Inferior parietal cortex (tissue), 1 donor: ENCODE results near the gene VAMP8.
A peak's percentile ranks its signal among the peaks of the same experiment; 100 is the strongest.
"Not testable (repeated sequence)": the region's sequence is repeated elsewhere in the genome, so short reads cannot be mapped to it uniquely, and the experiment has no call there.

Source experiments
- DNase-seq: peaks from one replicate; pipeline ENCODE4 v3.0.0-alpha.2; 2016; ENCODE audit errors: extremely low spot score

Gene VAMP8

GRCh38 chr2:85577386-85578242 is at the start of gene VAMP8:
Gene VAMP8 (plus strand): TSS chr2:85577586. CDS start chr2:85577647, 61 bp downstream.
- DNase-seq: no peak

- no peak for DNase-seq
These were observed 49.6 kb upstream of the VAMP8 start for GRCh38 chr2:85527787-85528186.

GRCh38 chr2:85528355-85528754 is 49.0 kb upstream of the VAMP8 start:
- no peak for DNase-seq

DNA sequence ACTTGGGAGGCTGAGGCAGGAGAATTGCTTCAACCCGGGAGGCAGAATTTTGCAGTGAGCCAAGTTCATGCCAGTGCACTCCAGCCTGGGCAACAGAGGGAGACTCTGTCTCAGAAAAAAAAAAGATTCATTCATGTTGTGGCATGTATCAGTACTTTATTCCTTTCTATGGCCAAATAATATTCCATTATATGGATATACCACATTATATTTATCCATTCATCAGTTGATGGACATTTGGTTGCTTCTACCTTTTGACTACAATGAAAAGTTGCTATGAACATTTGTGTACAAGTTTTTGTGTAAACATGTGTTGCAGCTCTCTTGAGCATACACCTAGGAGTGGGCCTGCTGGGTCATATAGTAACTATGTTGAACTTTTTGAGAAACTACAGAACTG is 47.6 kb upstream of the VAMP8 start:
- DNase-seq: no peak

- DNase-seq: no peak
These were observed 45.8 kb upstream of the VAMP8 start for GRCh38 chr2:85531589-85531988.

- no peak for DNase-seq
These were observed 43.3 kb upstream of the VAMP8 start for GRCh38 chr2:85534099-85534498.

GRCh38 chr2:85534881-85535280 is 42.5 kb upstream of the VAMP8 start:
- no peak for DNase-seq

DNA sequence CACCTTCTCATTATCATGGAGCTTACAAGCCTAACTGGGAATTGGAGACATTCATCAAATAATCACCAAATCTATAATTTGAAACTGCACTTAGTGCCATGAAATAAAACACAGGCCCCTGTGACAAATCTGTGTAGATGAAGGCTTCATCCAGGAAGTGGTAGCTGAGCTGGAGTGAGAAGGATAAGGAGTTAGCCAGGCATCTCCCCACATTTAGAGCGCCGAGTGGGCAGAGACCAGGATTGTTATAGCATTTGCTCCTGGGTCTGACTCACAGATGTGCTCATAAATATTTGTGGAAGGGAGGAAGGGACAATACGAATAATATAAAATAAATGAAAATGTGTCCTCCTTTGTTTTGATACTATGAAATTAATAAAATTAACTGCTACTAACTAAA is 40.9 kb upstream of the VAMP8 start:
- no peak for DNase-seq

DNA sequence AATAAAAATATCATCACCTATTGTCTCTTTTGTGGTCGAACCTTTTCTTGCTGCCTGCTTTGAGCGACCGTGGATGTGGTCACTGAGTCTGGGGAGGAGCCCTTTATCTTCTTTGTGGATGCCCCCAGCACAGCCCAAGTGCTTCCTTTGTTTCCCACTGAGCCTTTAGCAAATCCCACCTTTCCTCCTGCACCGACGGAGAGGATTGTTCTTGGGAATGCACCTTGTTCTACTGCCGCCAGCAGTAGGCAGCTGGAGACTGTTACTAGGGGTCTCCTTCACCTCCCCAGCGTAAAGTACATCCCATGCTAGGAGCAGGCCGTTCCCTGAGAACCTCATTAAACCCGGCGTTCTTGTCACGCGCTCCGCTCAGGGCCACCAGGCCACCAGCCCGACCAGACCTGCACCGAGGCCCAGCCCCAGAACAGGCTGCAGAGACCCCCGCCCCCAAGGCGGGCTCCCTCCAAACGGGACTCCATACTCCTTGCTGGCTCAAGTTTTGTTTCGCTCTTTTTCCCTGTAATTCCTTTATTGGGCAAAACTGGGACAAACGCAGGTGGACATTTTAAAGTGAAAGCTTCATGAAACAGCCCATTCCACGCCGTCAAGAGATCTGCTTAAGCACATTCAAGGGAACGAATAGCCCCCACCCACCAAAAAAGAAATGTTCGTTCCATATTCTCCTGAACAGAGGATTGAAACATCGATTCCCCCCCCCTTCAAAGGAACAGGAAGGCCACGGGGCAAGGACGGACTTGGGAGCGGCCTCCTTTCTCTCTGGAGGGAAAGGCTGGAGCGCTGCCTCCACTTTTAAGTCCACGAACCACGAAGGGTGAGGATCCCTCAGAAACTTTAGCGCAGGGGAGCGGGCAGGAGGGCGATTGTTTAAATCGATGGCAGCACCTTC is 39.5 kb upstream of the VAMP8 start:
- DNase-seq: peak; percentile 63

DNA sequence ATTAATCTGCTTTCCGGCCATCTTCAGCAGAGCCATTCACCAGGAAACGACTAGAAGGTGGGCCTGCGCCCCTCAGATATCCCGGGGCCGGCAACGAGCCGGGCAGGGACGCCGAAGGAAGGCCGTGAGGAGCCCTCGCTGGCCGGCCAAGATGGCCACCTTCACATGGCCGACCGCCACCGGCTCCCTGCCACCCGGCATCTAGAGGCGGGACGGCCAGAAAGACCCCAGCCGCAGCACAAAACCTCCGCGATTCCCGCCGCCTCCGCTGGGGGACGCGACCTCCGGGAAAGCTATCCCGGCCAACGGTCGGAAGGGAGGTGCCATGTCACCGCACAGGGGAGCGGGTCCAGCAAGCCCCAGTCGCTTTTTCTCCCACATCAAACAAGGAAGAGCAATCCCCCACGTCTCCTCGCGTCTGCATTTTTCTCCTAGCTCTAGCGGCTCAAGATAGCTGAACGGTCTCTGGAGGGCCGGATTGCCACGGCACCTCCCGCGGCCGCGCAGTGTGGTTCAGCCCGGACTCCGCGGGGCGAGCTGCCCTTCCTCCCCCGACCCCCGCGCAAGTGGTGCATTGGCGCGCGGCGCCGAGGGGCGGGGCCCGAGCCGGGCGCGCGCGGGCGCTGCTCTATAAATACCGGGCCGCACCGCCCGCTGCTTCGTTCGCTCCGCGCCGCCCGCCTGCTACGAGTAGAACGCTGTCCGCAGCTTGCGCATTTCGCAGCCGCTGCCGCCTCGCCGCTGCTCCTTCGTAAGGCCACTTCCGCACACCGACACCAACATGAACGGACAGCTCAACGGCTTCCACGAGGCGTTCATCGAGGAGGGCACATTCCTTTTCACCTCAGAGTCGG is 38.7 kb upstream of the VAMP8 start, which contains the start of gene MAT2A:
MAT2A (plus strand) TSS at position 662 of the 854 bp plus-strand sequence; CDS start at position 782, 120 bp downstream.
- DNase-seq: peak; percentile 87

GRCh38 chr2:85539361-85540132 is 37.8 kb upstream of the VAMP8 start:
- no peak for DNase-seq

DNA sequence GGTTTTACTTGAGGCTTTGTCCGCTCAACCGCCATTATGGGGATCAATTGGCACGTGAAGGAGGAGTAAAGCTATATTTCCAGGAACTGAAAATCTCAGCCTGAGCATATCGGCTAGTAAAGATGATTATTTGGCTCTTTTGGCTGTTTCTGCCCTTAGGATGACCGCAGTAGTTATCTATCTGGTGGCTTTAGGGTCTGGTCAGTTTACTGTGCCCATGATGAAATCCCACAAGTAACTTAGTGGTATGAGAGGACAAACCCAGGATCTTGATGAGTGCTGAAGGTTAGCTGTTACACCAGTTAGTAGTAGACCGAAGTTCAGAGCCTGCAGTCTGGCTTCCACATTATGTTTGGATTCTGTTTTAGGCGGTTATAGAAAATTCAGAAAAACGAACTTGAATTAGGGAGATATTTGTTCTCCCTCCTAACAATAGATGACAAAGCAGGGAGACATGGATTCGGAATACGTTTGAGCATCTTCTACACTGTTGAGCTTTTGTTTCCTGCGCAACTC is 37.2 kb upstream of the VAMP8 start:
- DNase-seq: no peak

- DNase-seq: no peak
These were observed 36.1 kb upstream of the VAMP8 start for GRCh38 chr2:85541262-85541661.

DNA sequence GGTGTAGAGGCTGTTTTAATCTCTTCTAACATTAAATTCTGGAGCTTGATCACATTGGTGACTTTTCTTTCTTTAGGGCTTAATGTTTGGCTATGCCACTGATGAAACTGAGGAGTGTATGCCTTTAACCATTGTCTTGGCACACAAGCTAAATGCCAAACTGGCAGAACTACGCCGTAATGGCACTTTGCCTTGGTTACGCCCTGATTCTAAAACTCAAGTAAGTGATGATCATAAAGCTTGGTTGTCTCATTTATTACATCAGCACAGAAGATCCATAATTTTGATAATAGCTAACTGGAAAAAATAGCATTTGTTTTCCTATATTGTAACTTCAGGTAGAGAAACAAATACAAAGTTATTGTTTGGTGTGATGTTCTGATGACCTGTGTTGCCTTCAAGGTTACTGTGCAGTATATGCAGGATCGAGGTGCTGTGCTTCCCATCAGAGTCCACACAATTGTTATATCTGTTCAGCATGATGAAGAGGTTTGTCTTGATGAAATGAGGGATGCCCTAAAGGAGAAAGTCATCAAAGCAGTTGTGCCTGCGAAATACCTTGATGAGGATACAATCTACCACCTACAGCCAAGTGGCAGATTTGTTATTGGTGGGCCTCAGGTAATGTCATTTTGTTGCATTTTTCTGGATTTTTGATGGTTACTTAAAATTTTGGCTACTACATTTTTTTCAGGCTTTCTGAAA is 35.5 kb upstream of the VAMP8 start:
- no peak for DNase-seq

DNA sequence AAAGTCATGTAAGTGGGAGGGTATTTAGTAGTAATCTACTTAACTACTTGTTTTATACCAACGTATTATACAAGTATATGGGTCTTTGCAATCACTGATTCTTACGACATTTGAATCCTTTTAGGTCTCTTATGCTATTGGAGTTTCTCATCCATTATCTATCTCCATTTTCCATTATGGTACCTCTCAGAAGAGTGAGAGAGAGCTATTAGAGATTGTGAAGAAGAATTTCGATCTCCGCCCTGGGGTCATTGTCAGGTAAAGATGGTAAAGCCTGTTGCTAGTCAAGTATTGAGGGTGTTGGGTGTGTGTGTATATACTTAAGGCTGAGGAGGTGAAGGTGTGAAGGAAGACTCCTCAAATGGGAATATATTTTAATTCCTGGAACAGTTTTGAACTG is 34.6 kb upstream of the VAMP8 start:
- DNase-seq: no peak

- not testable (repeated sequence) for DNase-seq
These were observed 33.1 kb upstream of the VAMP8 start for GRCh38 chr2:85544254-85544691.

DNA sequence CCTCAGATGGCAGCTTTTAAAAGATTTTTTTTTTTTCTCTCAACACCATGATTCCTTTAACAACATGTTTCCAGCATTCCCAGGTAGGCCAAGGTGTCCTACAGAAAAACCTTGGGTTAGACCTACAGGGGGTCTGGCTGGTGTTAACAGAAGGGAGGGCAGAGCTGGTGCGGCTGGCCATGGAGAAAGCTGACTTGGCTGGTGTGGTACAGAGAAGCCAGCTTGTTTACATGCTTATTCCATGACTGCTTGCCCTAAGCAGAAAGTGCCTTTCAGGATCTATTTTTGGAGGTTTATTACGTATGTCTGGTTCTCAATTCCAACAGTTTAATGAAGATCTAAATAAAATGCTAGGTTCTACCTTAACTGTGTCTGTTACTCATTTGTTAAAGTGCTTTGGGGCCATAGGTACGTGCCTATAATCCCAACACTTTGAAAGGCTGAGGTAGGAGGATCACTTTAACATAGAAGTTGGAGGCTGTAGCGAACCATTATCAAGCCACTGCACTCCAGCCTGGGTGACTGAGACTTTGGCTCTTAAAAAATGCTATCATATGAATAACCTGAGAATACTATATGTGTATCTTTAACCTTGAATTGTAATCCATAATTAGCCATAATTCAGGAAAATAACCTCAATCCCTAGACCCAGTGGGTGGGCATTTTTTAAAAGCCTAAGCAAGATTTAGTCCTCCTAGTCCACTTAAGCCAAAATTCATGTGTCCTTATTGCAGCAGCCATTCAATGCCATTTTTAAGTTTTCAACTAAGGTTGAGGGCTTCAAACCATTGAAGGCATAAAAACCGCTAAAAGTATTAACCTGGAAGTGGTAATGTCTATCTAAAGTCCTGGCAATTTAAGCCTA is 32.2 kb upstream of the VAMP8 start:
- not testable (repeated sequence) for DNase-seq

DNA sequence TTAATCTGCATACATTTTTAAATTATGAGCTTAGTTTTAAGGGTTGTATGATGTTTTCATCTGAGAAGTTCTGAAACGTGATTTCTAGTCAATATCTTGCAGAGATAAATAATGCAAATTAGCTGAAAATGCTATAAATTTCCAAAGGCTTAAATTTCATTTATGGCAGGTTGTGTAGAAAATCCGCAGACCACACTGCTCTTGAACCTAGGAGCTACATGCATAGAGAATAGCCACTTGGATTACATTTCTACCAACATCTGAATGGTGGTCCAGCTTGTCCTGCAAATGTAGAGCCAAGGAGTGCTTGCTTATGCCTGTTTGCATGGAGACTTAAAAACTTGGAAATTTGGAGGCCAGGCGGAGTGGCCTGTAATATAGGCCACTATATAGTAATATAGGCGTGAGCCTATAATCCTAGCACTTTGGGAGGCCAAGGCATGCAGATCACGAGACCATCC is 31.6 kb upstream of the VAMP8 start:
- DNase-seq: no peak
